NCI-H748 (cell line): ENCODE results near the gene B4GALT6.
"Not testable (repeated sequence)": the region's sequence is repeated elsewhere in the genome, so short reads cannot be mapped to it uniquely, and the experiment has no call there.

ENCODE experiments used
- DNase-seq: peaks from one replicate; lab custom pipeline; 2025; ENCODE audit not compliant: unreplicated experiment; lab: John Stamatoyannopoulos, UW

B4GALT6 gene, protein sequence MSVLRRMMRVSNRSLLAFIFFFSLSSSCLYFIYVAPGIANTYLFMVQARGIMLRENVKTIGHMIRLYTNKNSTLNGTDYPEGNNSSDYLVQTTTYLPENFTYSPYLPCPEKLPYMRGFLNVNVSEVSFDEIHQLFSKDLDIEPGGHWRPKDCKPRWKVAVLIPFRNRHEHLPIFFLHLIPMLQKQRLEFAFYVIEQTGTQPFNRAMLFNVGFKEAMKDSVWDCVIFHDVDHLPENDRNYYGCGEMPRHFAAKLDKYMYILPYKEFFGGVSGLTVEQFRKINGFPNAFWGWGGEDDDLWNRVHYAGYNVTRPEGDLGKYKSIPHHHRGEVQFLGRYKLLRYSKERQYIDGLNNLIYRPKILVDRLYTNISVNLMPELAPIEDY

GRCh38 chr18:31684279-31685096 lies at the start of gene B4GALT6:
TSS of gene B4GALT6 (minus strand) at chr18:31684581. CDS start at chr18:31684426, 155 bp downstream.
- DNase-seq, result peak; percentile 78

GRCh38 chr18:31731628-31732027 lies 47.2 kb upstream of the B4GALT6 start:
- no peak for DNase-seq

DNA sequence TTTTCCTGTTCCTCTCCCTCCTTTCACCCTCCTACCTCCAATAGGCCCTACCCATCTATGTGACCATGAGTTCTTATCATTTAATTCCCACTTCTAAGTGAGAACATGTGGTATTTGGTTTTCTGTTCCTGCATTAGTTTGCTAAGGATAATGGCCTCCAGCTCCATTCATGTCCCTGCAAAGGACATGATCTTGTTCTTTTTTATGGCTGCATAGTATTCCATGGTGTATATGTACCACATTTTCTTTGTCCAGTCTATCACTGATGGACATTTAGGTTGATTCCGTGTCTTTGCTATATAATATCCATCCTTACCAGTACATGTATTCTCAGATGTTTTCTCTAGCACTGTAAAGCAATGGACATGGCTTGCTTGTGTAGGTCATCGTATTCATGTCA lies 44.8 kb upstream of the B4GALT6 start:
- not testable (repeated sequence) for DNase-seq

- DNase-seq, result peak; percentile 67
Measured at GRCh38 chr18:31723990-31724711, 39.8 kb upstream of the B4GALT6 start.

GRCh38 chr18:31723639-31723989 lies 39.2 kb upstream of the B4GALT6 start:
- no peak for DNase-seq

- peak; percentile 79 for DNase-seq
Measured at GRCh38 chr18:31722369-31722957, 38.1 kb upstream of the B4GALT6 start.

DNA sequence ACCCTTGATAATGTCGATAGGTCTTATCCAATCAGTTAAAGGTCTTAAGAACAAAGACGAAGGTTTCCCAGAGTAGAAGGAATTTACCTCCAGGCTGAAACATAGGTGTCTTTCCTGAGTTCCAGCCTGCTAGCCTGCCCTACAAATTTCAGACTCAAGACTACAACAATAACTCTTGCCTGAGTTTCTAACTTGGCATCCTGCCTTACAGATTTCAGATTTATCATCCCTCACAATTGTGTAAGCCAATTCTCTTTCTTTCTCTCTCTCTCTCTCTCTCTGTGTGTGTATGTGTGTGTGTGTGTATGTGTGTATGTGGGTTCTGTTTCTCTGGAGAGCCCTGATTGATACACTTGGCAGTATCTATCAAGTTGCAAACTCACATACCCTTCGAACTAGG lies 37.2 kb upstream of the B4GALT6 start:
- no peak for DNase-seq

- DNase-seq, result no peak
Measured at GRCh38 chr18:31720867-31721266, 36.5 kb upstream of the B4GALT6 start.

DNA sequence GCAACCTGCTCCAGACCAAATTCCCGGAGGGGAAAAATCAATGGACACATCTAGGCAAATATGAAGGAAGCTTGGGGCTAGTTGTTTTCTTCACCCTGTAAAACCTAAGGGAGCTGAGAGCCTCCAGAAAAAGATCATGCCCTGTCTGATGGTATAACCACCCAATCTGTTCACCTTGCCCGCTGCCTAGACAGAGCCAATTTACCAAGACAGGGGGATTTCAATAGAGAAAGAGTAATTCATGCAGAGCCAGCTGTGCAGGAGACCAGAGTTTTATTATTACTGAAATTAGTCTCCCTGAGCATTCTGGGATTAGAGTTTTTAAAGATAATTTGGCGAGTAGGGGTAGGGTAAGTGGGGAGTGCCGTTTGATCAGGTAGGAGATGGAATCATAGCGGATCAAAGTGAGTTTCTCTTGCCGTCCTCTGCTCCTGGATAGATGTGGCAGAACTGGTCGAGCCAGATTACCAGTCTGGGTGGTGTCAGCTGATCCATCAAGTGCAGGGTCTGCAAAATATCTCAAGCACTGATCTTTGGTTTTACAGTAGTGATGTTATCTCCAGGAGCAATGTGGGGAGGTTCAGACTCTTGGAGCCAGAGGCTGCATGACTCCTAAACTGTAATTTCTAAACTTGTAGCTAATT lies 35.1 kb upstream of the B4GALT6 start:
- peak; percentile 13 for DNase-seq

- no peak for DNase-seq
Measured at GRCh38 chr18:31718386-31718785, 34.0 kb upstream of the B4GALT6 start.

DNA sequence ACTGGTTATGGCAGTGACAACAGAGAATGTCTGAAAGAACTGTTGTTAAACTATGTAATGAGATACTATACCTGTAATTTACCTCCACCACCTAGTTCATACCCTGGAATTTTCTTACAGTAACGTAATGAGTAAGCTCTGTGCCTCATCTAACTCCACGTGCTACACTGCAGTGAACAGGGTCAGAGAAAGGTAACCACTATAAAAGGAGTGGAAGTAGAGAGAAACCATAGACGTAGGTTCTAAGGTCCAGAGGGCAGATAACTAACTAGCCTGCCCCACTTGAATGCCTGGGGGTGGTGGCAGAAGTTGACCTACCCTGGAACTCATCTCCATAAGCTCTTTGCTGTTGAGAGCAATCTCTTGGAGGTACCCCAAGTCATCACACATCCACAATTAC lies 32.0 kb upstream of the B4GALT6 start:
- no peak for DNase-seq

DNA sequence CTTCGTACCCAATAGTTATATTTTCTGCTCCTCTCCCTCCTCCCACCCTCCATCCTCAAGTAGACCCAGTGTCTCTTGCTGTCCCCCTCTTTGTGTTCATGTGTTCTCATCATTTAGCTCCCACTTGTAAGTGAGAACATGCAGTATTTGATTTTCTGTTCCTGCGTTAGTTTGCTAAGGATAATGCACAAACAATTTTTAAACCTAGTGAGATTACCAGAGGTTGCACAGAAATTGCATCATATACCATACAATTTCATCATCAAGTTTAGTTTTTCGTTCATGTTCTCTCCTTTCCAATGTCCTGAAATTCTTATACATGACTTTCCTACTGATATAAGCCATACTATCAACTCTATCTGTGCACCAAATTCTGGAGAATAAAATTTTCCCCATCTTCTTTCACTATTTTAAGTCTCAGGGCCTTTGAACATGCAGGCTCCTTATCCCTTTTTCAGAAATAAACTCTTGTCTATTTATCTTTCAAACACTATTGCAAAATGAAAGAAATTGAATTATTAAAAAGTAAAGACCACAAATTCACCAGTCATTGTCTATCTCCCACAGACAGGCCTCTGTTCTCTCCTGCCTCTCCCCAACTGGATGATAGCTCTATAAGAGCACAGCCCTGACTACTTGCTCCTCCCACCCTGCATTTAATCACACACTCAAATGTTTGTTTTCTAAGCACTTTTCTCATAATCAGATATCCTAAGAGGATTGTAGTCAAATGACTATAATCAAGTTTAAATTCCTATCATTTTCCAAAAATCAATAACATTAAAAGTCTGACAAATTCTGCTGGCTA lies 27.2 kb upstream of the B4GALT6 start:
- DNase-seq, result no peak

- no peak for DNase-seq
Measured at GRCh38 chr18:31710826-31711225, 26.4 kb upstream of the B4GALT6 start.

GRCh38 chr18:31707815-31708214 lies 23.4 kb upstream of the B4GALT6 start:
- DNase-seq, result no peak

DNA sequence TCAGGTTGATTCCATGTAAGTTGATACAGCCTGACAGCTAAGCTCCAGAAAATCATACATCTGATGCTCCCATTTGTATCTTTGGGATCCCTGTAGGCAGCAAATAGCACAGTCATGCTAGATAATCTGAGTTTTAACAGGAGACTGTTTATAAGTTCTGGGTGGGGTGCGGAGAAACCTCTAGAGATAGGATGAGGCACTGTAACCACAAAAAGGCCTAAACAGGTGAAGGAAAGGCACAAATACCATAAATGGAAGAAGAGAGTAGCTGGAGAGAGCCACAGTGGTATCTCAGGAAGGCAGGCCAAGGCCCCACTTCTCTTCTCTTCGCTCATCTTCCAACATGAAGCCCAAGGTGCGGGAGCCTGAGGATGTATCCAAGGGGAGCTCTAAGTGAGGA lies 18.1 kb upstream of the B4GALT6 start:
- DNase-seq, result no peak

DNA sequence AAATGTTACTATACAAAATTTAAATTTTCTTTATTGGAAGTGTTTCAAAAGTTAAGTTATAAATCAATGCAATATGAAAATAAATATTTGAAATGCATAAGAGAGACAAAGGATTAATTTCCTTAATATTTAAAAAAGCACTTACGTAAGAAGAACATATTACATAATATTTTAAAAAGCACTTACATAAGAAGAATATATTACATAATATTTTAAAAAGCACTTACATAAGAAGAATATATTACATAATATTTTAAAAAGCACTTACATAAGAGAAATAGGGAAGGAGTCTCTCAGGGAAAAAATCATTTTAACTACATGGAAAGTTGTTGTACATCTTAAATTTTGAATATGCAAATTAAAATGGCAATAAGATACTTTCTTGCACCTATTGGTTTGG lies 17.4 kb upstream of the B4GALT6 start:
- DNase-seq, result no peak

DNA sequence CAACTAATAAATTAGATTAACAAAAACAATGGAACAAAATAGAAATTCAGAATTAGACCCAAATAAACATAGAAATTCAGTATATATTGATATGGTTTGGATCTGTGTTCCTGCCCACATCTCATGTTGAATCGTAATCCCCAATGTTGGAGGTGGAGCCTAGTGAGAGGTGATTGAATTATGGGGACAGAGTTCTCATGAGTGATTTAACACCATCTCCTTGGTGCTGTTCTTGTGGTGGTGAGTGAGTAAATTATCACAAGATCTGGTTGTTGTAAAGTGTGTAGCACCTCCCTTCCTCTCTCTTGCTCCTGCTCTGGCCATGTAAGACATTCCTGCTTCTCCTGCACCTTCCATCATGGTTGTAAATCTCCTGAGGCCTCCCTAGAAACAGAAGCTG lies 16.6 kb upstream of the B4GALT6 start:
- DNase-seq, result no peak

GRCh38 chr18:31697351-31698298 lies 13.2 kb upstream of the B4GALT6 start:
- DNase-seq, result no peak

- DNase-seq, result no peak
Measured at GRCh38 chr18:31695989-31696388, 11.6 kb upstream of the B4GALT6 start.
